Osteocyte (in vitro differentiated cells): ENCODE results near the gene HES2. TPM values are rescaled to one million over a fixed set of nuclear protein-coding genes. Genes with fewer than 3 reads are reported as not detected.

Experiments used
- DNase-seq: peaks from one replicate; pipeline ENCODE4 v3.0.0; 2021; ENCODE audit warnings: mixed read lengths; ENCODE audit not compliant: unreplicated experiment; ENCODE audit errors: extremely low spot score
- H3K27ac Mint-ChIP-seq: one replicate; pipeline ENCODE4 v1.8.0; 2021; ENCODE audit warnings: mild to moderate bottlenecking, mixed read lengths; ENCODE audit not compliant: unreplicated experiment
- H3K27me3 Mint-ChIP-seq: one replicate; pipeline ENCODE4 v1.8.0; 2021; ENCODE audit warnings: mixed read lengths; ENCODE audit not compliant: unreplicated experiment
- H3K36me3 Mint-ChIP-seq: one replicate; pipeline ENCODE4 v1.8.0; 2021; ENCODE audit warnings: mixed read lengths; ENCODE audit not compliant: unreplicated experiment
- H3K4me1 Mint-ChIP-seq: one replicate; pipeline ENCODE4 v1.8.0; 2021; ENCODE audit warnings: mixed read lengths; ENCODE audit not compliant: unreplicated experiment
- H3K4me3 Mint-ChIP-seq: one replicate; pipeline ENCODE4 v1.8.0; 2021; ENCODE audit warnings: mild to moderate bottlenecking, moderate library complexity, mixed read lengths; ENCODE audit not compliant: unreplicated experiment
- H3K9me3 Mint-ChIP-seq: one replicate; pipeline ENCODE4 v1.8.0; 2021; ENCODE audit warnings: mixed read lengths; ENCODE audit not compliant: unreplicated experiment
- total RNA-seq: library from RNA; stranded (reverse); gene quantifications from 2 replicates; pipeline ENCODE4 v1.2.1, GENCODE V29; 2021
- TF ChIP-seq, protein P1 (sequence below): fragments of 200-600 bp; sonication (generic); IDR thresholded peaks from 2 replicates; pipeline ENCODE4 v1.5.0; 2021; ENCODE audit warnings: antibody characterized with exemption, mild to moderate bottlenecking, moderate library complexity

Gene HES2
- total RNA-seq, 1 donor from 2014 or later: not detected

DNA sequence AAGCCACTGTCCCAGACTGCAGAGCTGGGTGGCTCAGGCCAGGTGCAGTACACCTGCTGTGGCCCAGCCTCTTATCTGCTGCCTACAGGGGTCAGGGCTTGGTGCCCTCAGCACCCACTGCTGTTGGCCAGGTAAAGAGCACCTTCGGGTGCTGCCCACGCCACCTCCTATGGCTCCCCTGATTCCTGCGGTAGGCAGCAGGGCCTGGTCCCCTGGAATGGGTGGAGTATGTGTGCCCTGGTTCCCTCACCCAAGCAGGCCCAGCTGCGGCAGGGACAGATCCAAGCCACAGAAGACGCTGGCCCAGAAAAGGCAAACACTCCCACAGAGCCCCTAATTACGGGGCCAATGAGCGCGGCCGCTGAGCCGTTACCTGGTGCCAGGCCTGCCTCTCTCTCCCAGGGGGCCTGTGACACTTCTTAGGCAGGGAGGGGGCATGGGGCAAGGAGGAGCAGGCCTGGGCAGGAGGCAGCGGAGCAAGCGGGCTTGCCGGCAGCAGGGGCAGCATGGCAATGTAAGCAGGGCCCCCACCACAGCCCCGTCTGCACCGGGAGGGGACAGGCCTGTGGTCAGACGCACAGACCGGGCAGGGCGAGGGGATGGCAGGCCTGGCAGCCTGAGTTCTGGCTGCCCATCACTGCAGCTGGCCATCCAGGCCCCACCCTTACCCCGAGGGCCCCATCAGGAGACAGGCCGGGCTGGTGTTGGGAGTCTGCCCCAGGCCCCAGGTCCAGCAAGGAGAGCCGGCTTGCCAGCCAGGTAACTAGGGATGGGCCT is 23.8 kb upstream of the HES2 start:
- H3K36me3 Mint-ChIP-seq: no peaks in the 10 kb centered on the region
- DNase-seq: no peak
- H3K4me1 Mint-ChIP-seq: peaks cover 9% of the 10 kb centered on the region
- H3K27me3 Mint-ChIP-seq: peaks cover 21% of the 10 kb centered on the region
- no peaks in the 10 kb centered on the region for H3K9me3 Mint-ChIP-seq
- H3K27ac Mint-ChIP-seq: no peak overlapping the region
- no peak overlapping the region for H3K4me3 Mint-ChIP-seq
- TF ChIP-seq, protein P1, sequence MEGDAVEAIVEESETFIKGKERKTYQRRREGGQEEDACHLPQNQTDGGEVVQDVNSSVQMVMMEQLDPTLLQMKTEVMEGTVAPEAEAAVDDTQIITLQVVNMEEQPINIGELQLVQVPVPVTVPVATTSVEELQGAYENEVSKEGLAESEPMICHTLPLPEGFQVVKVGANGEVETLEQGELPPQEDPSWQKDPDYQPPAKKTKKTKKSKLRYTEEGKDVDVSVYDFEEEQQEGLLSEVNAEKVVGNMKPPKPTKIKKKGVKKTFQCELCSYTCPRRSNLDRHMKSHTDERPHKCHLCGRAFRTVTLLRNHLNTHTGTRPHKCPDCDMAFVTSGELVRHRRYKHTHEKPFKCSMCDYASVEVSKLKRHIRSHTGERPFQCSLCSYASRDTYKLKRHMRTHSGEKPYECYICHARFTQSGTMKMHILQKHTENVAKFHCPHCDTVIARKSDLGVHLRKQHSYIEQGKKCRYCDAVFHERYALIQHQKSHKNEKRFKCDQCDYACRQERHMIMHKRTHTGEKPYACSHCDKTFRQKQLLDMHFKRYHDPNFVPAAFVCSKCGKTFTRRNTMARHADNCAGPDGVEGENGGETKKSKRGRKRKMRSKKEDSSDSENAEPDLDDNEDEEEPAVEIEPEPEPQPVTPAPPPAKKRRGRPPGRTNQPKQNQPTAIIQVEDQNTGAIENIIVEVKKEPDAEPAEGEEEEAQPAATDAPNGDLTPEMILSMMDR: no peak

GRCh38 chr1:6441586-6441985 is 21.9 kb upstream of the HES2 start:
- no peak for DNase-seq
- no peaks in the 10 kb centered on the region for H3K9me3 Mint-ChIP-seq
- H3K4me1 Mint-ChIP-seq: peaks cover 17% of the 10 kb centered on the region
- TF ChIP-seq, protein P1: no peak
- H3K4me3 Mint-ChIP-seq: no peak overlapping the region
- peaks cover 19% of the 10 kb centered on the region for H3K27me3 Mint-ChIP-seq
- H3K27ac Mint-ChIP-seq: no peak overlapping the region
- H3K36me3 Mint-ChIP-seq: no peaks in the 10 kb centered on the region

DNA sequence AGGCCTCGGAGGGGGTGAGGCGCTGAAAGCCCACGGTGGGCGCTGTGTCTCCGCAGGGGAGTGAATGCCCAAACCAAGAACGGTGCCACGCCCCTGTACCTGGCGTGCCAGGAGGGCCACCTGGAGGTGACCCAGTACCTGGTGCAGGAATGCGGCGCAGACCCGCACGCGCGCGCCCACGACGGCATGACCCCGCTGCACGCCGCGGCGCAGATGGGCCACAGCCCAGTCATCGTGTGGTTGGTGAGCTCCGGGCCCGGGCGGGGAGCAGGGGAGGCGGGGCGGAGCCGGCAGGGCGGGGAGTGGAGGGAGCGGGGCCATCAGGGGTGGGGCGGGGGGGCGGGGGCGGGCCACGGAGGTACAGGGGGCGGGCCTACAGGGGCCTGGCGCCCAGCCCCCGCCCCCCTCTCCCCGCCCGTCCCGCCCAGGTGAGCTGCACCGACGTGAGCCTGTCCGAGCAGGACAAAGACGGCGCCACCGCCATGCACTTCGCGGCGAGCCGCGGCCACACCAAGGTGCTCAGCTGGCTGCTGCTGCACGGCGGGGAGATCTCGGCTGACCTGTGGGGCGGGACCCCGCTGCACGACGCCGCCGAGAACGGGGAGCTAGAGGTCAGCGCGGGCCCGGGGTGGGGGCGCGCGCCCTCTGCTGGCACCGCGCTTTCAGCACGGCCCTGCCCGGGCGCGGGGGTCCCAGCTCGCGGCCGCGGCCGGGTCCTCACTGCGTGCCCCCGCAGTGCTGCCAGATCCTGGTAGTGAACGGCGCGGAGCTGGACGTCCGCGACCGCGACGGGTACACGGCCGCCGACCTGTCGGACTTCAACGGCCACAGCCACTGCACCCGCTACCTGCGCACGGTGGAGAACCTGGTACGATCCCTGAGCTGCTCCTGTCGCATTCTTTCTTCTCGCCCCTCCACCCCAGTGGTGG is 20.7 kb upstream of the HES2 start:
- Mint-ChIP-seq H3K4me3 (peak overlapping the region; percentile 14), H3K4me1 (peaks cover 17% of the 10 kb centered on the region), H3K27me3 (peaks cover 14% of the 10 kb centered on the region), H3K27ac (no peak overlapping the region), H3K36me3 (no peaks in the 10 kb centered on the region), H3K9me3 (no peaks in the 10 kb centered on the region)
- DNase-seq: no peak
- TF ChIP-seq, protein P1: peak; percentile 48

DNA sequence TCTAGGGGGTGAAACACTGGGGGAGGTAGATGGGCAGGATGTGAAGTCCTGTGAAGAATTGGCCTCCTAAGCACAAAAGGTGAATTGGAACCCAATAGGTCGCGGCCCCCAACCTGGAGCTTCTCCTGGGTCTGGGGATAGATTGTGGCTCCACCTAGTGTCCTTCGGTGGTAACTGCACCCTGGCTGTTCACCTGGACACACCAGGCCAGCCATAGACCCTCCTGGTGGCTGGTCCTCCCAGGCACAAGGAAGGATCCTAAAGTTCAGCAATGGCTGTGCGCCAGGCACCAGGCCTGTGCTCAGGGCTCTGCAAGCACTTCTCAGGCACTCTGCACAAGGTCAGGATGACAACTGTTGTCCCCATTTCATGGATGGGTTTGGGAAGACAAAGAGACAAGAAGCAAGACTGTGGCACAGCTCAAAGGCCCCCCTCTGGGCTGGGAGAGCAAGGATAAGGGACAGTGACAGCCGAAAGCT is 18.4 kb upstream of the HES2 start:
- no peaks in the 10 kb centered on the region for H3K36me3 Mint-ChIP-seq
- TF ChIP-seq, protein P1: peak; percentile 90
- peaks cover 14% of the 10 kb centered on the region for H3K27me3 Mint-ChIP-seq
- H3K4me3 Mint-ChIP-seq: no peak overlapping the region
- H3K9me3 Mint-ChIP-seq: no peaks in the 10 kb centered on the region
- no peak overlapping the region for H3K27ac Mint-ChIP-seq
- DNase-seq: no peak
- peaks cover 17% of the 10 kb centered on the region for H3K4me1 Mint-ChIP-seq
